ENCODE results near the gene SULT4A1.

The SULT4A1 gene

GRCh38 chr22:43802897-43803495 is 59.3 kb downstream of the SULT4A1 start:
- DNase-seq (ENCODE audit: low spot score): no peak

DNA sequence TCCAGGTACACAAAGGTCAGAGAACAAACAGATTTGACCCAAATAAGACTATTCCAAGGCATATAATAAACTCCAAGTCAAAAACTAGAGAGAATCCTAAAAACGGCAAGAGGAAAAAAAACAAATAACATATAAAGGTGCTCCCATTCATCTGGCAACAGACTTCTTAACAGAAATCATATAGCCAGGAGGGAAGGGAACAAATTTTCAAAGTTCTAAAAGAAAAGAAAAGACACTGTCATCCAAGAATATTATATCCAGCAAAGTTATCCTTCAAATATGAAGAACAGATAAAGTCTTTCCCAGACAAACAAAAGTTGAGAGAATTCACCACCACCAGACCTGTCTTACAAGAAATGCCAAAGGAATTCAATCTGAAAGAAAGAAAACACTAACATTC is 61.3 kb downstream of the SULT4A1 start:
- no peak for DNase-seq (ENCODE audit: low spot score)

DNA sequence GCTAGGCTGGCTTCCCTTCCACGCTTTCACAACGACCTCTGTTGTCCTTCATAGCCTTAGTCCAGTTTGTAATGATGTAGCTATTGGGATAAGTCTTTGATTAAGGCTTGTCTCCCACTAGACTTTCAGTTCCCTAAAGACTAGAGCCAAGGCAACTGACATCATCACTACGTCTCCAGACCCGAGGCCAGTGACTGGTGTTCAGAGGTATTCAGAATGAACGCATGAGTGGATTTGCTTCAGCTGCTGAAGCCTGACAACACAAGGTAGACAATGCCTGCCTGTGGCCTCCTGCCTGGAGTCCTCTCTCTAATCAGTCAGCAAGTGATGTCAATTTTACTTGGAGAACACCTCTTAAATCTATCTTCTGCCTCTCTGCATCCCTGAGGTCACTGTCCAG is 63.8 kb downstream of the SULT4A1 start:
- no peak for DNase-seq (ENCODE audit: low spot score)

- peak; percentile 17 for DNase-seq (ENCODE audit: low spot score)
Measured at GRCh38 chr22:43796567-43796966, 65.7 kb downstream of the SULT4A1 start.

GRCh38 chr22:43795320-43795719 is 67.0 kb downstream of the SULT4A1 start:
- no peak for DNase-seq (ENCODE audit: low spot score)

GRCh38 chr22:43792905-43793304 is 69.4 kb downstream of the SULT4A1 start:
- no peak for DNase-seq (ENCODE audit: low spot score)

- no peak for DNase-seq (ENCODE audit: low spot score)
Measured at GRCh38 chr22:43789452-43789851, 72.9 kb downstream of the SULT4A1 start.

DNA sequence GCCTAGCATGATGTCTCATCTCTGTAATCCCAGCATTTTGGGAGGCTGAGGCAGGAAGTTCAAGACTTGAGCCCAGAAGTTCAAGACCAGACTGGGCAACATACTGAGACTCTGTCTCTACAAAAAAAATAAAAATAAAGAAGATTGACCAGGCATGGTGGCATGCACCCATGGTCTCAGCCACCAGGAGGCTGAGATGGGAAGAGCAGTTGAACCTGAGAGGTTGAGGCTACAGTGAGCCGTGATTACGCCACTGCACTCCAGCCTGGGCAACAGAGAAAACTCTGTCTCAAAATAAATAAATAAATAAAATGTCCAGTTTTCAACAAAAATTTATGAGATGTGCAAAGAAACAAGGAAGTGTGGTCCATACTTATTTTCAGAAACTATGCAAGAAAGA is 78.5 kb downstream of the SULT4A1 start:
- DNase-seq (ENCODE audit: low spot score): no peak

DNA sequence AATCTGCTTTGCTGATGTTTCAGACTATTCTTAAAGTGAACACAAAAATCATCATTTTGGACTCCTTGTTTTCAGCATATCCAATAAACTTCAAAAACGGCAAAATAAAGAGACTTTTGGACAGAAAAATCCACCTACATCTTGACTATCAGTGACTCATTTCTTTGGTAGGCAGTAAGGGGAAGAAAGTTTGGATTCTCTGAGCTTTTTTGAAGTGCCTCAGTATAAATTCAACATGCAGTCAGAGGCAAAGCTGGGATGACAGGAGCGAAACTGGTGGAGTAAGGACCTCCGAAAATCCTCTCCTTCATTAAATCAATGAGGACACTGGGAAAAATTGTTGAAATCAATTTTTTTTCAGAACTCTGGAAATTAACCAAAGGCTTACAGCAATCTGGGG is 79.9 kb downstream of the SULT4A1 start:
- DNase-seq (ENCODE audit: low spot score): no peak

GRCh38 chr22:43777286-43777685 is 85.0 kb downstream of the SULT4A1 start:
- no peak for DNase-seq (ENCODE audit: low spot score)

DNA sequence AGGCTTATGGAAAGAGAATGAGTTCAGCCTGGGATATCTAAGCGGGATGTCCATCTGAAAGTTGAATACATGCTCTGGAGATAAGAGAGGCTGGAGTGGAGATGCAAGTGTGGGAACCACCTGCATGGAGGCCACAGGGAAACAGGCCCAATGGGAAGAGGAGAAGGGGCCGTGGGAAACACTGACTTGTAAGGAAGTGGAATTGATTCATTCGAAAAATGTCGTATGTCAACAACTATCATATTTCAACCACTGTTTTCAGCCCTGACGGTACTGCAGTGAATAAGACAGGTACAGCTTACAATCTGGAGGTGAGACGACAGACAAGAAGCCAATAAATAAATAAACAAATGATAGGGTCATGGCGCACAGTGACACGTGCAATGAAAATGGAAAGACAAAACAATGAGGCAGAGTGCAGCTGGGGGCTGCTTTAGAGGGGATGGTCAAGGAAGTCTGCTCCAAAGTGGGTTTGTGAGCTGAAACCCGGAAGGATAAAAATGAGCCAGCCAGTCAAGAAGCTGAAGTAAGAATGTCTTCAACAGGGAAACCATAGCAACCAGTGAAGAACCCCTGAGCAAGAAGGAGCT is 86.1 kb downstream of the SULT4A1 start:
- DNase-seq (ENCODE audit: low spot score): no peak
